Breast epithelium (tissue), 3 donors: ENCODE results near the gene ZNF497.

Experiments used
- POLR2AphosphoS5 ChIP-seq, 3 donors: sonication (generic); formaldehyde crosslinking; IDR thresholded peaks; one replicate each; pipeline ENCODE4 v1.6.1; 2017; ENCODE audit warnings: antibody characterized with exemption in 3 of 3
- TF ChIP-seq, protein P1 (sequence below), 3 donors: fragments of 450-650 bp; IDR thresholded peaks; one replicate each; pipeline ENCODE4 v1.5.1; 2016 to 2017; ENCODE audit warnings: antibody characterized with exemption in 3 of 3, mild to moderate bottlenecking in 3 of 3, moderate library complexity in 3 of 3

DNA sequence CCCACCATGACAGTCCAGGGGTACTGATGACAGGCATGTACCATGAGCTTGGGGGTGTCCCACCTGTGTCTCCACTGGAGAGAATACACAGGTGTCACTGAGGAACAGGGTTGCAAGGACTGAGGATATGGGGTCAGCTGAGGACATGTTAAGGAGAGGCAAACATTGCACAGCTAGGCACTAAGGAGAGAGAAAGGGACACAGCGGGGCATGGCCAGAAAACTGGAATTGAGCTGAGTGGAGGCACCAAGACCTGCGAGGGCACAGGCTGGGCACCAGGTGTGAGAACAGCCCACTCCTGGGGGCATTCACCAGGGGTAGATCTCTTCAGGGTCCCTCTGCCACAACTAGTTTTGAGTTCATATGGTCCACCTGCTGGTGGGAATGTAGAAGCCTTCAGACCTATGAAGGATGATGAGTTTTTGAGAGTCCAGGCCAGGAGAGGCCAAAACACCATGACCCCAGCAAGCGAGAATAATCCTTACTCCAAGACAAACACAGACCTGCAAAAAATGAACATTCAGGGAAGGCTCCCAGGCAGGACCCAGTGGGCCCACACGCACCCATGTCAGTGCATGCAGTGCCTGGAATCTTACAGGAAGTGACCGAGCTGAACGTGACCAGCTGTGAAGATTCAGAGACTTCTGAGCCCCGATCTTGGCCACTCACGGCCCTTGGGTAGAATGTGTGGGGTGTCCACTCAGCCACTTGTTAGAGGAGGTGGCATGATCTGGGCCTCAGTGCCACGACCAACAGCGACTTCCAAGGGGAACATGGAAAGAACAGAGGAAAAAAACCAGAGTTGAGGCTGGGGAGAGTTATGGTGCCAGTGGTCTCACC lies 44.5 kb upstream of the ZNF497 start:
- TF ChIP-seq, protein P1, sequence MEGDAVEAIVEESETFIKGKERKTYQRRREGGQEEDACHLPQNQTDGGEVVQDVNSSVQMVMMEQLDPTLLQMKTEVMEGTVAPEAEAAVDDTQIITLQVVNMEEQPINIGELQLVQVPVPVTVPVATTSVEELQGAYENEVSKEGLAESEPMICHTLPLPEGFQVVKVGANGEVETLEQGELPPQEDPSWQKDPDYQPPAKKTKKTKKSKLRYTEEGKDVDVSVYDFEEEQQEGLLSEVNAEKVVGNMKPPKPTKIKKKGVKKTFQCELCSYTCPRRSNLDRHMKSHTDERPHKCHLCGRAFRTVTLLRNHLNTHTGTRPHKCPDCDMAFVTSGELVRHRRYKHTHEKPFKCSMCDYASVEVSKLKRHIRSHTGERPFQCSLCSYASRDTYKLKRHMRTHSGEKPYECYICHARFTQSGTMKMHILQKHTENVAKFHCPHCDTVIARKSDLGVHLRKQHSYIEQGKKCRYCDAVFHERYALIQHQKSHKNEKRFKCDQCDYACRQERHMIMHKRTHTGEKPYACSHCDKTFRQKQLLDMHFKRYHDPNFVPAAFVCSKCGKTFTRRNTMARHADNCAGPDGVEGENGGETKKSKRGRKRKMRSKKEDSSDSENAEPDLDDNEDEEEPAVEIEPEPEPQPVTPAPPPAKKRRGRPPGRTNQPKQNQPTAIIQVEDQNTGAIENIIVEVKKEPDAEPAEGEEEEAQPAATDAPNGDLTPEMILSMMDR (IDR thresholded peaks at IDR 0.05) = peak in 1 of 3 donors; percentile 28
- no peak for TF ChIP-seq POLR2AphosphoS5 (IDR thresholded peaks at IDR 0.05)
